GM23338 (cell line): ENCODE data around the gene GLB1L. TPM values are rescaled to one million over a fixed set of nuclear protein-coding genes. Genes with fewer than 3 reads are reported as not detected.

Source experiments
- ATAC-seq: fragments of 200-7000 bp; cut with Tn5 transposase; 3 replicates; pipeline ENCODE4 v1.9.1; 2020
- DNase-seq: peaks from one replicate; pipeline ENCODE4 v3.0.0-alpha.2; 2015; ENCODE audit warnings: low spot score
- H2AFZ ChIP-seq: fragments of 200-600 bp; sonication (generic); 2 replicates; pipeline ENCODE4 v1.8.0; 2016; ENCODE audit warnings: antibody characterized with exemption, mild to moderate bottlenecking, moderate library complexity
- H3F3A ChIP-seq: fragments of 200-600 bp; sonication (generic); replicated peaks from 2 replicates; pipeline ENCODE4 v1.8.0; 2017; ENCODE audit warnings: antibody characterized with exemption, mixed run types, low read depth
- H3K27ac ChIP-seq: fragments of 200-600 bp; sonication (generic); 2 replicates; pipeline ENCODE4 v1.6.1; 2016; ENCODE audit warnings: low read depth
- H3K27me3 ChIP-seq: fragments of 200-600 bp; sonication (generic); 2 replicates; pipeline ENCODE4 v1.8.0; 2016; ENCODE audit warnings: mild to moderate bottlenecking, mixed run types, moderate library complexity; ENCODE audit not compliant: insufficient read depth
- H3K36me3 ChIP-seq: fragments of 200-600 bp; sonication (generic); 2 replicates; pipeline ENCODE4 v1.8.0; 2016; ENCODE audit warnings: mild to moderate bottlenecking; ENCODE audit not compliant: insufficient read depth
- H3K4me1 ChIP-seq: fragments of 200-600 bp; sonication (generic); 2 replicates; pipeline ENCODE4 v1.8.0; 2016; ENCODE audit warnings: mild to moderate bottlenecking, moderate library complexity; ENCODE audit not compliant: insufficient read depth
- H3K4me2 ChIP-seq: fragments of 200-600 bp; sonication (generic); 2 replicates; pipeline ENCODE4 v1.7.1; 2017; ENCODE audit warnings: mixed run types
- H3K4me3 ChIP-seq: fragments of 200-600 bp; sonication (generic); 2 replicates; pipeline ENCODE4 v1.6.1; 2016; ENCODE audit warnings: mixed run types
- H3K79me2 ChIP-seq: fragments of 200-600 bp; sonication (generic); replicated peaks from 2 replicates; pipeline ENCODE4 v1.8.0; 2017; ENCODE audit warnings: mild to moderate bottlenecking; ENCODE audit not compliant: insufficient read depth
- H3K9me2 ChIP-seq: fragments of 200-600 bp; sonication (generic); 2 replicates; pipeline ENCODE4 v1.8.0; 2017; ENCODE audit not compliant: insufficient read depth
- H4K20me1 ChIP-seq: fragments of 200-600 bp; sonication (generic); replicated peaks from 2 replicates; pipeline ENCODE4 v1.8.0; 2017; ENCODE audit warnings: mild to moderate bottlenecking; ENCODE audit not compliant: insufficient read depth
- H3K27ac Mint-ChIP-seq: 2 replicates; pipeline ENCODE4 v1.8.0; 2020; ENCODE audit warnings: inconsistent platforms, mild to moderate bottlenecking, moderate library complexity, mixed read lengths
- H3K27me3 Mint-ChIP-seq: 3 replicates; pipeline ENCODE4 v1.8.0; 2022; ENCODE audit warnings: low read depth, mild to moderate bottlenecking, moderate library complexity, mixed read lengths, inconsistent platforms; ENCODE audit not compliant: insufficient read depth, poor library complexity
- H3K36me3 Mint-ChIP-seq: 3 replicates; pipeline ENCODE4 v1.8.0; 2021; ENCODE audit warnings: low read depth, mild to moderate bottlenecking, inconsistent platforms, moderate library complexity, mixed read lengths
- H3K4me1 Mint-ChIP-seq: 3 replicates; pipeline ENCODE4 v1.8.0; 2020; ENCODE audit warnings: mild to moderate bottlenecking, inconsistent platforms, mixed read lengths
- H3K4me3 Mint-ChIP-seq: 3 replicates; pipeline ENCODE4 v1.8.0; 2021; ENCODE audit warnings: moderate library complexity, mild to moderate bottlenecking, inconsistent platforms, mixed read lengths
- H3K9me3 Mint-ChIP-seq: 3 replicates; pipeline ENCODE4 v1.8.0; 2020; ENCODE audit warnings: moderate library complexity, mild to moderate bottlenecking, inconsistent platforms, mixed read lengths
- CREB1 ChIP-seq: fragments of 250-450 bp; sonication (Bioruptor Pico); IDR thresholded peaks from 2 replicates; pipeline ENCODE4 v1.5.0; 2020; ENCODE audit warnings: low read depth, mild to moderate bottlenecking, moderate library complexity
- ETS1 ChIP-seq: IDR thresholded peaks from 2 replicates; pipeline ENCODE4 v1.6.1; 2016; ENCODE audit warnings: antibody characterized with exemption
- EZH2 ChIP-seq: fragments of 200-600 bp; sonication (generic); IDR thresholded peaks from one replicate; pipeline ENCODE4 v1.8.0; 2017; ENCODE audit warnings: antibody characterized with exemption, mild to moderate bottlenecking, low read depth; ENCODE audit not compliant: unreplicated experiment
- EZH2phosphoT487 ChIP-seq: fragments of 200-600 bp; sonication (generic); IDR thresholded peaks from one replicate; pipeline ENCODE4 v1.8.1; 2018; ENCODE audit warnings: antibody characterized with exemption; ENCODE audit not compliant: unreplicated experiment
- JUNB ChIP-seq: IDR thresholded peaks from one replicate; pipeline ENCODE4 v1.6.1; 2016; ENCODE audit warnings: antibody characterized with exemption; ENCODE audit not compliant: unreplicated experiment
- STAT1 ChIP-seq: IDR thresholded peaks from one replicate; pipeline ENCODE4 v1.6.1; 2016; ENCODE audit warnings: antibody characterized with exemption; ENCODE audit not compliant: unreplicated experiment
- ZNF114 ChIP-seq: fragments of 250-450 bp; sonication (Bioruptor Pico); IDR thresholded peaks from 2 replicates; pipeline ENCODE4 v1.5.0; 2020; ENCODE audit warnings: mild to moderate bottlenecking, moderate library complexity
- ZNF331 ChIP-seq: fragments of 250-450 bp; sonication (Bioruptor Pico); IDR thresholded peaks from 2 replicates; pipeline ENCODE4 v1.5.0; 2020; ENCODE audit warnings: low read depth, mild to moderate bottlenecking, moderate library complexity
- polyA plus RNA-seq: library from polyadenylated mRNA; unstranded; fragments of >200 nt; fragmentation: Nextera tagmentation; extraction: Ambion mirVana; gene quantifications from 2 replicates; pipeline ENCODE4 v1.2.1, GENCODE V29; 2016
- total RNA-seq: library from RNA; depleted of rRNA; stranded (reverse); fragments of >200 nt; shearing (Covaris generic); gene quantifications from 2 replicates; pipeline ENCODE4 v1.2.3, GENCODE V29; 2014
- TF ChIP-seq, protein P1 (sequence below): IDR thresholded peaks from one replicate; pipeline ENCODE4 v1.6.1; 2018; ENCODE audit warnings: antibody characterized with exemption; ENCODE audit not compliant: unreplicated experiment

Gene GLB1L
- total and polyA plus RNA-seq, 2 experiments from 2014 or later, result 1.7 to 5.4 TPM

DNA sequence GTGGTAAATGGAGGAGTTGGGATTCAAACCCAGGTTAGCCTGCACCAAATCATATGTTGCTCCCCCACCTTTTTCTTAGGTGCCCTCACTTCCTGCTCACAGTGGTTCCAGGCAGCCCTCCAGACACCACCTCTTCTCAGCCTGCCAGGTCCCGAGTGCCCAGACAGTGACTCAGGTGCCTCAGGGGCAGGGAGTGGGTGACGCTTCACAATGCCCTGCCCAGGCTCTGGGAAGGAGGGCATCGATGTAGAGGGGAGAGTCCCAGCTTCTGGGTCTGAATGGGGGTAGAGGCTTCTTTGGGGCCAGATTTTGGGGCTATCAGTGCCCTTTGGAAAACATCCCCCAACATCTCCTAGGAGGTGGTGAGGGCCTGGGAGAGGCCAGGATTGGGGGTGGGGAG is 28.7 kb upstream of the GLB1L start:
- Histone ChIP-seq H3K9me2 (no peaks in the 10 kb centered on the region), H4K20me1 (no peaks in the 10 kb centered on the region), H3K4me3 (no peak overlapping the region; the same call in 1 of the 2 replicates), H3K4me1 (peaks cover 28% of the 10 kb centered on the region), H3K27me3 (no peaks in the 10 kb centered on the region), H2AFZ (peak overlapping the region; percentile 69; the same call in 1 of the 2 replicates), H3K4me2 (no peak overlapping the region; the same call in 1 of the 2 replicates), H3K79me2 (no peaks in the 10 kb centered on the region), H3K27ac (no peak overlapping the region), H3K36me3 (no peaks in the 10 kb centered on the region), H3F3A (no peaks in the 10 kb centered on the region)
- TF ChIP-seq EZH2phosphoT487, result no peak
- TF ChIP-seq ZNF114 (CRISPR knock-in tag), result no peak
- Mint-ChIP-seq H3K9me3 (no peaks in the 10 kb centered on the region), H3K4me3 (no peak overlapping the region), H3K4me1 (peaks cover 34% of the 10 kb centered on the region), H3K27ac (no peak overlapping the region), H3K36me3 (no peaks in the 10 kb centered on the region), H3K27me3 (peaks cover 31% of the 10 kb centered on the region)
- DNase-seq (no peak), ATAC-seq (no peak)

DNA sequence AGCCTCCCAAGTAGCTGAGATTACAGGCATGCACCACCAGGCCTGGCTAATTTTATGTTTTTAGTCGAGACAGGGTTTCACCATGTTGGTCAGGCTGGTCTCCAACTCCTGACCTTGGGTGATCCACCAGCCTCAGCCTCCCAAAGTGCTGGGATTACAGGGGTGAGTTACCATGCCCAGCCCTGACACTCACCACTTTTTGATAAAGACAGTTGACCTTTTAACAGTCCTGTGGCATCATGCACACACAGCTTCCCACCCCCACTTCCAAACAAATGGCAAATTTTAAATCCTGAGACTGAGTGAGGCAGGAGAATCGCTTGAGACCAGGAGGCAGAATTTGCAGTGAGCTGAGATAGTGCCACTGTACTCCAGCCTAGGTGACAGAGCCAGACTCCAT is 27.8 kb upstream of the GLB1L start:
- Histone ChIP-seq H3K27me3 (no peaks in the 10 kb centered on the region), H3K27ac (no peak overlapping the region), H3K9me2 (no peaks in the 10 kb centered on the region), H3K4me1 (peaks cover 20% of the 10 kb centered on the region), H2AFZ (no peak overlapping the region), H4K20me1 (no peaks in the 10 kb centered on the region), H3K4me3 (no peak overlapping the region), H3K4me2 (no peak overlapping the region), H3F3A (no peaks in the 10 kb centered on the region), H3K79me2 (no peaks in the 10 kb centered on the region), H3K36me3 (no peaks in the 10 kb centered on the region)
- no peak overlapping the region for H3K4me3 Mint-ChIP-seq
- TF ChIP-seq STAT1, result no peak
- no peak for TF ChIP-seq ZNF331 (CRISPR knock-in tag)
- TF ChIP-seq JUNB, result no peak
- TF ChIP-seq EZH2phosphoT487, result no peak
- no peak for TF ChIP-seq ZNF114 (CRISPR knock-in tag)
- no peak for TF ChIP-seq ETS1
- no peaks in the 10 kb centered on the region for H3K9me3 Mint-ChIP-seq
- no peaks in the 10 kb centered on the region for H3K36me3 Mint-ChIP-seq
- no peak for ATAC-seq
- H3K4me1 Mint-ChIP-seq, result peaks cover 24% of the 10 kb centered on the region
- H3K27me3 Mint-ChIP-seq, result peaks cover 26% of the 10 kb centered on the region
- H3K27ac Mint-ChIP-seq, result no peak overlapping the region
- DNase-seq, result no peak

GRCh38 chr2:219272356-219272755 is 27.1 kb upstream of the GLB1L start:
- Histone ChIP-seq H3K79me2 (no peaks in the 10 kb centered on the region), H3K27ac (no peak overlapping the region), H3K9me2 (no peaks in the 10 kb centered on the region), H3F3A (no peaks in the 10 kb centered on the region), H3K27me3 (no peaks in the 10 kb centered on the region), H4K20me1 (no peaks in the 10 kb centered on the region), H2AFZ (no peak overlapping the region), H3K4me2 (no peak overlapping the region), H3K4me3 (no peak overlapping the region), H3K4me1 (peaks cover 17% of the 10 kb centered on the region), H3K36me3 (no peaks in the 10 kb centered on the region)
- Mint-ChIP-seq H3K9me3 (no peaks in the 10 kb centered on the region), H3K36me3 (no peaks in the 10 kb centered on the region), H3K27me3 (peaks cover 19% of the 10 kb centered on the region), H3K4me3 (no peak overlapping the region), H3K4me1 (peaks cover 18% of the 10 kb centered on the region), H3K27ac (no peak overlapping the region)
- DNase-seq, result no peak
- ATAC-seq, result no peak
- TF ChIP-seq EZH2 (no peak), CREB1 (CRISPR knock-in tag) (no peak), ZNF331 (CRISPR knock-in tag) (no peak), STAT1 (no peak)
- TF ChIP-seq, protein P1, sequence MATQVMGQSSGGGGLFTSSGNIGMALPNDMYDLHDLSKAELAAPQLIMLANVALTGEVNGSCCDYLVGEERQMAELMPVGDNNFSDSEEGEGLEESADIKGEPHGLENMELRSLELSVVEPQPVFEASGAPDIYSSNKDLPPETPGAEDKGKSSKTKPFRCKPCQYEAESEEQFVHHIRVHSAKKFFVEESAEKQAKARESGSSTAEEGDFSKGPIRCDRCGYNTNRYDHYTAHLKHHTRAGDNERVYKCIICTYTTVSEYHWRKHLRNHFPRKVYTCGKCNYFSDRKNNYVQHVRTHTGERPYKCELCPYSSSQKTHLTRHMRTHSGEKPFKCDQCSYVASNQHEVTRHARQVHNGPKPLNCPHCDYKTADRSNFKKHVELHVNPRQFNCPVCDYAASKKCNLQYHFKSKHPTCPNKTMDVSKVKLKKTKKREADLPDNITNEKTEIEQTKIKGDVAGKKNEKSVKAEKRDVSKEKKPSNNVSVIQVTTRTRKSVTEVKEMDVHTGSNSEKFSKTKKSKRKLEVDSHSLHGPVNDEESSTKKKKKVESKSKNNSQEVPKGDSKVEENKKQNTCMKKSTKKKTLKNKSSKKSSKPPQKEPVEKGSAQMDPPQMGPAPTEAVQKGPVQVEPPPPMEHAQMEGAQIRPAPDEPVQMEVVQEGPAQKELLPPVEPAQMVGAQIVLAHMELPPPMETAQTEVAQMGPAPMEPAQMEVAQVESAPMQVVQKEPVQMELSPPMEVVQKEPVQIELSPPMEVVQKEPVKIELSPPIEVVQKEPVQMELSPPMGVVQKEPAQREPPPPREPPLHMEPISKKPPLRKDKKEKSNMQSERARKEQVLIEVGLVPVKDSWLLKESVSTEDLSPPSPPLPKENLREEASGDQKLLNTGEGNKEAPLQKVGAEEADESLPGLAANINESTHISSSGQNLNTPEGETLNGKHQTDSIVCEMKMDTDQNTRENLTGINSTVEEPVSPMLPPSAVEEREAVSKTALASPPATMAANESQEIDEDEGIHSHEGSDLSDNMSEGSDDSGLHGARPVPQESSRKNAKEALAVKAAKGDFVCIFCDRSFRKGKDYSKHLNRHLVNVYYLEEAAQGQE, result no peak
